ENCODE data around the gene NKAIN4.

- no peak for TF ChIP-seq CTCF (conservative IDR thresholded peaks at IDR 0.05)
- no peak for TF ChIP-seq ZFX (IDR thresholded peaks at IDR 0.05)
Measured at GRCh38 chr20:63232235-63233060, 21.8 kb downstream of the NKAIN4 start.

Measured in C4-2B (cell line).